HFFc6 (cell line): Measurements from ENCODE around the gene KCNG2. TPM values are rescaled to one million over a fixed set of nuclear protein-coding genes. Genes with fewer than 3 reads are reported as not detected.

Source experiments
- DNase-seq: peaks from one replicate; pipeline ENCODE4 v3.0.0-alpha.2; 2018
- H3K27ac Mint-ChIP-seq: 2 replicates; pipeline ENCODE4 v1.8.0; 2020; ENCODE audit warnings: mild to moderate bottlenecking, mixed read lengths
- H3K27me3 Mint-ChIP-seq: 2 replicates; pipeline ENCODE4 v1.8.0; 2021; ENCODE audit warnings: mild to moderate bottlenecking, moderate library complexity, mixed read lengths; ENCODE audit not compliant: insufficient read depth
- H3K36me3 Mint-ChIP-seq: 2 replicates; pipeline ENCODE4 v1.8.0; 2021; ENCODE audit warnings: low read depth, mixed read lengths
- H3K4me1 Mint-ChIP-seq: 2 replicates; pipeline ENCODE4 v1.8.0; 2020; ENCODE audit warnings: low read depth, mixed read lengths
- H3K4me3 Mint-ChIP-seq: 2 replicates; pipeline ENCODE4 v1.8.0; 2020; ENCODE audit warnings: mild to moderate bottlenecking, moderate library complexity, mixed read lengths
- H3K9me3 Mint-ChIP-seq: 2 replicates; pipeline ENCODE4 v1.8.0; 2020; ENCODE audit warnings: mild to moderate bottlenecking, mixed read lengths
- total RNA-seq, 6 experiments: library from RNA; stranded (reverse); fragmentation: NEBNext Ultra II Directional; extraction: Animal tissue kit (Norgen Biotek cat#: 25700); gene quantifications; 2 replicates in 1 of 6; 3 replicates in 5 of 6; pipeline ENCODE4 v1.2.3, GENCODE V29; 2021
- TF ChIP-seq, protein P1 (sequence below): fragments of 200-600 bp; sonication (generic); IDR thresholded peaks from 2 replicates; pipeline ENCODE4 v1.5.0; 2021; ENCODE audit warnings: antibody characterized with exemption, mild to moderate bottlenecking

KCNG2 gene
- total RNA-seq, 6 experiments from 2014 or later, result not detected

GRCh38 chr18:79769698-79770500, 27.8 kb upstream of the KCNG2 start:
- DNase-seq, result no peak

GRCh38 chr18:79770501-79770815, 27.3 kb upstream of the KCNG2 start:
- DNase-seq, result no peak
- Mint-ChIP-seq H3K4me3 (no peak overlapping the region), H3K4me1 (peaks cover 8% of the 10 kb centered on the region), H3K9me3 (peaks cover 16% of the 10 kb centered on the region), H3K27ac (no peak overlapping the region), H3K27me3 (peaks cover 23% of the 10 kb centered on the region), H3K36me3 (peaks cover 14% of the 10 kb centered on the region)
- TF ChIP-seq, protein P1, sequence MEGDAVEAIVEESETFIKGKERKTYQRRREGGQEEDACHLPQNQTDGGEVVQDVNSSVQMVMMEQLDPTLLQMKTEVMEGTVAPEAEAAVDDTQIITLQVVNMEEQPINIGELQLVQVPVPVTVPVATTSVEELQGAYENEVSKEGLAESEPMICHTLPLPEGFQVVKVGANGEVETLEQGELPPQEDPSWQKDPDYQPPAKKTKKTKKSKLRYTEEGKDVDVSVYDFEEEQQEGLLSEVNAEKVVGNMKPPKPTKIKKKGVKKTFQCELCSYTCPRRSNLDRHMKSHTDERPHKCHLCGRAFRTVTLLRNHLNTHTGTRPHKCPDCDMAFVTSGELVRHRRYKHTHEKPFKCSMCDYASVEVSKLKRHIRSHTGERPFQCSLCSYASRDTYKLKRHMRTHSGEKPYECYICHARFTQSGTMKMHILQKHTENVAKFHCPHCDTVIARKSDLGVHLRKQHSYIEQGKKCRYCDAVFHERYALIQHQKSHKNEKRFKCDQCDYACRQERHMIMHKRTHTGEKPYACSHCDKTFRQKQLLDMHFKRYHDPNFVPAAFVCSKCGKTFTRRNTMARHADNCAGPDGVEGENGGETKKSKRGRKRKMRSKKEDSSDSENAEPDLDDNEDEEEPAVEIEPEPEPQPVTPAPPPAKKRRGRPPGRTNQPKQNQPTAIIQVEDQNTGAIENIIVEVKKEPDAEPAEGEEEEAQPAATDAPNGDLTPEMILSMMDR, result no peak

More at GRCh38 chr18:79769698-79770500, 27.8 kb upstream of the KCNG2 start:
- Mint-ChIP-seq H3K9me3 (peaks cover 16% of the 10 kb centered on the region), H3K36me3 (peaks cover 14% of the 10 kb centered on the region), H3K4me3 (no peak overlapping the region), H3K4me1 (peaks cover 9% of the 10 kb centered on the region), H3K27ac (no peak overlapping the region), H3K27me3 (peaks cover 23% of the 10 kb centered on the region)
- TF ChIP-seq, protein P1, result no peak

- H3K4me1 Mint-ChIP-seq, result peaks cover 4% of the 10 kb centered on the region
- TF ChIP-seq, protein P1, result no peak
- H3K4me3 Mint-ChIP-seq, result no peak overlapping the region
- H3K27ac Mint-ChIP-seq, result no peak overlapping the region
- H3K27me3 Mint-ChIP-seq, result peaks cover 23% of the 10 kb centered on the region
- H3K36me3 Mint-ChIP-seq, result peaks cover 14% of the 10 kb centered on the region
- H3K9me3 Mint-ChIP-seq, result peaks cover 16% of the 10 kb centered on the region
- no peak for DNase-seq
Measured at GRCh38 chr18:79770826-79771225, 26.9 kb upstream of the KCNG2 start.

DNA sequence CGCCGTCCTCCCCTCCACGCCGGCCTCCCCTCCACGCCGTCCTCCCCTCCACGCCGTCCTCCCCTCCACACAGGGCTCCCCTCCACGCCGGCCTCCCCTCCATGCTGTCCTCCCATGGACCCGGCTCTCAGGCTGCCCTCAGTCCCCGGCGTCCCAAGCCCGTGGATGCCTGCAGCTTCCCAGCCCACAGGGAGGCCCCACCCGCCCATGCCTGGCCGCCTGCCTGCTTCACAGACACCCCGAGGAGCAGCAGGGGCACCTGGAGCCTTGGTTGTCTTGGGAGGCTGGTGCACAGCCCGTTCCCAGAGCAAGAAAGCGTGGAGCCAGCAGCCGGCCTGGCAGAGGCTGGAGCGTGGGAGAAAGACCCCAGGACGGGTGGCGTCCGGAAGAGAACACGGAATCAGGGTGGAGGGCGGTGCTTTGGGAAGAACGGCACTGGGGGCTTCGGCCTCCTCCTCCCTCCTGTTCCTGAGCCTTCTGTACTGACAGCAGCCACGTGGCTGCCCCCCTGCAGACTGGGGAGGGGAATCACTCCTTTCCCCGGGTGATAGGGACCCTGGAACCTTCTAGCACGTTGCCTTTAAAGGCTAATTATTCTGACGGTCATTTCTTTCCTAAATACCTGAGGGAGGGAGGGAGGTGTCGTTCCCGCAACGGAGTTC, 26.2 kb upstream of the KCNG2 start:
- Mint-ChIP-seq H3K27ac (no peak overlapping the region), H3K4me3 (no peak overlapping the region), H3K4me1 (no peaks in the 10 kb centered on the region), H3K36me3 (peaks cover 14% of the 10 kb centered on the region), H3K9me3 (peaks cover 17% of the 10 kb centered on the region), H3K27me3 (peaks cover 27% of the 10 kb centered on the region)
- DNase-seq, result no peak
- TF ChIP-seq, protein P1, result no peak

DNA sequence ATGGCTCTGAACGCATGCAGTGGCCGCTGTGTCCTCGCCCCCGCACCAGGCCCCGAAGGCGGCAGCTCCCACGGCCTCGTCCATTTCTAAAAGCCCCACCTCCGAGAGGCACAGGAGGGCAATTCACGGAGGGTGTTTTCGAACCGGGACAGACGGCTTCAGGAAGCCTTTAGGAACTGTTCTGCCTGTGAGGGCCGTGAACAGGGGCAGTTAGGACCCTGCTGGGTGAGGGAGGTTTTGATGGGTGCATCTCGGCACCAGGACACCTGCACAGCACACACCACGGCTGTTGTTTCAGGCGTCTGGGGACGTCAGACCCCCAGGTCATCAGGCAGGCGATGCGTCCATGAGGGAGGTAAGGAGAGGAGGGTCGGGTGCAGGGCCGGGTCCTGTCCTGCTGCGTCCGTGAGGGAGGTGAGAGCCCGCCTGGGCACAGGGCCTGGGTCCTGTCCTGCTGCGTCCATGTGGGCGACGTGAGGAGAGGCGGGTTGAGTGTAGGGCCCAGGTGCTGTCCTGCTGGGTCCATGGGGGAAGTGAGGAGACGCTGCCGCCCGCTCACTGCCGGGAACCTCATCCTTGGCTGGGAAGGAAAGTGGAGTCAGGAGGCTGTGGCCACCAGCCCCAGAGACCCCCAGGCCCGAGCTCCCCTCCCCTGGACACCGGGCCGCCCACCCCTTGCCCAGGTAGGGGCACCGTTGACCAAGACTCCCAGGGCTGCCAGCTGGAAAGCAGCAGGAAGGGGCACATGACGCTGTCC, 25.5 kb upstream of the KCNG2 start:
- Mint-ChIP-seq H3K4me1 (no peaks in the 10 kb centered on the region), H3K4me3 (no peak overlapping the region), H3K9me3 (peaks cover 19% of the 10 kb centered on the region), H3K27ac (no peak overlapping the region), H3K36me3 (peaks cover 12% of the 10 kb centered on the region), H3K27me3 (peaks cover 26% of the 10 kb centered on the region)
- TF ChIP-seq, protein P1, result no peak
- DNase-seq, result no peak
